Activated CD4-positive, alpha-beta T cell treated with anti-CD3 and anti-CD28 coated beads, Interleukin-2, Interleukin-4, amounts not matched to agents 100 ng/mL and 50 ng/mL, durations not matched to agents 16 hours and 8 hours (primary cell): ENCODE results near the gene CDX1.

Experiments used
- DNase-seq: peaks from one replicate; pipeline ENCODE4 v3.0.0-alpha.2; 2020; ENCODE audit warnings: low spot score

The CDX1 gene

DNA sequence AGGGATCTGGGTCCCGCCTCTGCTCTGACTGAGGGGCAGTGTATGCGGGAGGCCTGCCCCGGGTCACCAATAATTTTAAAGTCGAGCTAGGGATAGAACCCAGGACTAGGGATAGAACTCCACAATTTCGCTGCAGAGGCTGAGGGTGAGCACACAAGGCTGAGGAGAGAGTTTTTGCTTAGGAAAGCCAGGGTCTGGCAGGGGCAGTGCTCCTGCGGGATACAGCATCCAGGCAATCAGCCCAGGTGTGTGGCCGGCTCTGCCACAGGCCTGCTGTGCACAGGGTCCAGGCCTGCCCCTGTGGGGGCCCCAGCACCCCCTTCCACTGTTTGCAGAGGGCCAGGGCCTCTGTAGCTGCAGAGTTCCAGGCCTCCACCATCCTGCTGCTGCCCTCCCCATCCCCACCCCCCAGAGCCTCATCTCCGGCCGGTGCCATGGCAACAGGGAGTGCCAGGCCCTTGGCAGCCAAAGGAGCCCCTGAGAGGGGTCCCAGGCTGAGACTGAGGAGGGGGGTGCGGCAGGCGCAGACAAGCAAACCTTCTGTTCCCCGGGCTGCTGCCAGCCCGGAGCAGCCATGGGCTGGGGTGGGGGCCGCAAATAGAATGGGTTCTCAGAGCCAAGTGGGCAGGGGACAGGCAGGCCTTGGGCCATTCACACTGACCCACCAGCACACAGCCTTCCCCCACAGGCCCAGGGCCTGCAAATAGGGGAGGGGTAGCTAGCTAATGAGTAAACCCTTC, 19.5 kb upstream of the CDX1 start:
- no peak for DNase-seq

DNA sequence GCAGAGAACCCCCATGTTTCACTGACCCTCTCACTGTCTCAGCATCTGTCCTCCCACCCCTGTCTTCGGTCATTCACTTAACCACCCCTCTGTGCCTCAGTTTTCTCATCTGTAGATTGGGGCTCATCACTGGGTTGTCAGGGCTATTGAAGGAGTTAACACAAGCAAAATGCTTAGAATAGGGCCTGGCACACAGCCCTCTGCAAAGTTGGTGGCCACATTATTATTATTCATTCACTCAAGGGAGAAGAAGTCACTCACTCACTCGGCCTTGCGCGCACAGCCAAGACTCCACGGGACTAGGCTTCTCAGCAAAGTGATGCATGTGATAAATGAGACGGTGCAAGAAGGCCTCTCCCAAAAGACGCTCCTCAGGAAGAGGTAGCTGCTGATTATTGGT, 18.9 kb upstream of the CDX1 start:
- DNase-seq, result no peak

DNA sequence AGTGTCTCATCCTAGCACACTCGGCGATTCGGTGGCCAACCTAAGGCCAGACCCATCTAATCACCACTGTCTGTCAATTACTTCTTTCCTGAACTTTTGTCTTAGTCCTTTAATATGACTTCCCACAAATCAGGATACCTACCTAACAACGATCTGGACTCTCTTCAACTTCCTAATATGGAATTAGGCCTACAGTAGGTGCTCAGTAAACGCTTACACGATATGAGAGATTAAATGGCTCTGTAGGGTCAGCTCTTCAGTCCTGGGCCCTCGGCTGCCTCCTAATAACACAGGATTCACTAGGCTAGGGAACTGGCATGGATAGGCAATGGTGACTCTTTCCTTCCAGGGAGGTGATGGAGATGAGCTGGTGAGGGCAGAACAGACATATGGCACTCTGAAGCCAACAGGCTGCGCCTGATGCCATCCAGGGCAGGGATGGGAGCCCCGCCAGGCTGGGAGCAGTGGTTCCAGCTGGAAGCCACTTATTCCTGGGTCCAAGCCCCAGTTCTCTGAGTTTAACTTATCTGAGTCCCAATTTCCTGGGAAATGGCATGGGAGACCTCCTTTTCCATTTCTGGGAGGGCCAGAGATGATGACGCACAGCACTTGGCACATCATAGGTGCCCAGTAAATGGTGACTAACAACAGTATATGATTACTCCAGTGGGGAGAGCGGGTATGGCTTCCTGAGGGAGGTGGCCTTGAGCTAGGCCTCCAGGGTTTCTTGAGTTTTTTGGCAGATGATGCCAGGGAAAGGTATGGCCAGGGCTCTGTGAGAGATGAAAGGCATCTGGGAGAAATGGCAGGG, 18.3 kb upstream of the CDX1 start:
- no peak for DNase-seq

DNA sequence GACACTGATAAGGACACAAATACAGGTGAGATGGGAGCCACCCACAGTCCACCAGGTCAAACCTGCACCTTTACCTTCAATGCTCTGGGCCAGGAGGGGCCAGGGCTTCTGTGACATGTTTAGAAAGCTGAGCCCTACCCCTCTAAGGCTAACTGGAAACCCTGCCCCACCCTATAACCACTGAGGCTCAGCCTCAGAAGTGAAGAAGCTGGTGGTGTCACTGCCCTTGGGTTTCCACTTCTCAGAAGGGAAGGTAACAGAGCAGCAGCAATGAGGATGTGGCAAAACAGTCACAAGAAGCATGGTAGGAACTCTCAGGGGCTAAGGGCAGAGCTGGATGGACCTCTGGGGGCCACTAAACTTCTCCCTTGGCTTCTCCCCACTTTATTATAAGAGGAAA, 17.0 kb upstream of the CDX1 start:
- DNase-seq, result no peak

DNA sequence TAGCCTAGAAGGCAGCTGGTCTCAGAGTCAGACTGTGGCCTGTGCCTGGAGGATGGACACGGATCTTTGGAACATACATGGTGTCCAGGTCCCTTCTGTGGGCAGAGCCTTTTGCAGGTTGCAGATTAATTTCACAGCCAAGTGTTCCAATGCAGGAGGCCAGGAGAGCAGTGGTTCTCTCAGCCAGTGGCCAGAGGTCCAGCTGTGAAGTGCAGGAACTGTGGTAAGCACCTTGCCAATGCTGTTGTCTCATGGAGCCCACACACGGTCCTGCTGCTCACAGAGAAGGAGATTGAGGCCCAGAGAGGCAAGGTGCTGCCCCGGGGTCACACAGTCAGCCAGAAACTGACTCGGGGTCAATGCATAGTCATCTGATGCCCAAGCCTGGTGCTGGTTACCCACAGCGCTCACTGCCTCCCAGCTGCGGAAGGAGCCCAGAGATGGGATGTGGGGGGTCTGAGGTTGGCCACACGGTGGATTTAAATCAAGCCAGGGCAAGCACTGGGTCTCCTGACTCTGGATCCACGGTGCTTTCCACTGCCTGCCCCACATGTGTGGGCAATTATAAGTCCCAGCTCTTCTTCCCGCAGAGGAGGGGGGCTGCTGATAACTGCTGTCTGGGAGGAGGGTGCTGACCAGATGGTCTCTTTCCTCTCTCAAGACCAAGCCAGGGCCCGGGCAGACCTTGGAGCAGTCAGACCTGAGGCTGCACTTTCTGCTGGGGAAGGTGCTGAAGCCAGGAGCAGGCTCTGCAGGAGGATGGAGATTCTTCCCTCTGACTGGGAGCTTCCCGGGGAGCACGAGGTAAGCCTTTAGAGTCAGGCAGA, 13.7 kb upstream of the CDX1 start:
- no peak for DNase-seq

DNA sequence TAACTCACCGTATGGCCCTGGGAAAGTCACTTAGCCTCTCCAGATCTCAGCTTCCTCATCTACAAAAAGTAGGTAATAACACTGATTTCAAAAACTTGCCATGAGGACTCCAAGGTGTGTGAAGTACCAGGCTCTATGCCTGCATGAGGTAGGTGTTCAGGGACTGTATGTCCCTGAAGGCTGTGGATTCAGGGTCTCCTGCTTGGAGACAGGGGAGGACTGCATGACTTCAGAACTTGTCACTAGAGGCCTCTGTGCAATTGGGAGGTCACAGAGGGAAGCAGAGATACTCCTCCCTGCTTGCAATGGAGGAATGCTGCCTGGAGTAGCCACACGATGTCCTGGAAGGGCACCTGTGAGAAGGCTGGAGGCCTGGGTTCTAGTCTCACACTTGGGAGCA, 13.1 kb upstream of the CDX1 start:
- DNase-seq, result no peak

DNA sequence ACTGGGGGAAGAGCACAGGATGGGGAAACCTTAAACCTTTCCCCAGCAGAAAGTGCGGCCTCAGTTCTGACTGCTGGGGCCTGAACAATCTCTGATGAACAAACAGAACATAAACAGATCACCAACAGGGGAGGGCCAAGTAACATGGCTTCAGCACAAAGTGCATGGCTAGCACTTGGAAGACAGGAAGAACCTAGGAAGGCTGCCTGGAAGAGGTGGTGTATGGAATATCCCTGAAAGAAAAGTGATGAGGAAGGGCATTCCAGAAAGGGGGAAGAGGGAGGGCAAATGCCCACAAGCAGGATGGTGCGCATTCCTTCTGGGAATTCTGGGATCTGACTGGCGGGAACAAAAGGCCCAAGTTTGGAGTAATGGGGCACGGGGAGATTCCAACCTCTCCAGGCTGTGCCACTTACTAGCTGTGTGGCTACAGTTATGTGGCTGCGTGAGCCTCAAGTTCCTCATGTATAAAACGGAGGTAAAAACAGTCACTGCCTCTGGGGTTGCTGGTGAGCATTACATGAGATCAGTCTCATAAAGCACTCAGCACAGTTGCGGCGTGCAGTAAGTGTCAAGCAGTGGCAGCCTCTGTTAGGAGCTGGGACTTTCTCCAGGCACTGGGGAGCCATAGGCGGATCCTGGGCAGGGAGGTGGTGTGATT, 12.5 kb upstream of the CDX1 start:
- no peak for DNase-seq

DNA sequence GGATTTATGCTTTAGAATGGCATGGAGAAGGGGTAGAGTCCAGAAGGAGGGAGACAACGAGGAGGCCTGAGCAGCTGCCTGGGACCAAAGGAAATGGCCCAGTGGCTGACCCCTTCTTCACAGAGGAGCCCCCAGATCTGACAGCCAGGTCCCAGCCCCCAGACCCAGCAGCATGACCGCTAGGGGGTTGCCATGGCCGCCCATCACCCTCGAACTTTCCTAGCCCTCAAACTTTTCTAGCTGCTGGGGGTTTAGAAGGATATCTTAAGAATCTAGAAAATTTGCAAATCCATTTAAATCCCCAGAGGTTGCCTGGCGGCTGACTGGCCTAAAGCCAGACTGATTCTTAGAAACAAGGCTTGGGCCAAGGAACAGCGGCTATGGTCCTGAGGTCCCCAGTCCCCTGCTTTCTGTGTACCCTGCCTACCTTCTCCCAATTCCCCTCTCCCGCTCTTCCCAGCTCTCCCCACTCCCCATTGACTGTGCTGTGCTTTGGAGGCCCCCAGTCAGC, 11.9 kb upstream of the CDX1 start:
- DNase-seq, result no peak

DNA sequence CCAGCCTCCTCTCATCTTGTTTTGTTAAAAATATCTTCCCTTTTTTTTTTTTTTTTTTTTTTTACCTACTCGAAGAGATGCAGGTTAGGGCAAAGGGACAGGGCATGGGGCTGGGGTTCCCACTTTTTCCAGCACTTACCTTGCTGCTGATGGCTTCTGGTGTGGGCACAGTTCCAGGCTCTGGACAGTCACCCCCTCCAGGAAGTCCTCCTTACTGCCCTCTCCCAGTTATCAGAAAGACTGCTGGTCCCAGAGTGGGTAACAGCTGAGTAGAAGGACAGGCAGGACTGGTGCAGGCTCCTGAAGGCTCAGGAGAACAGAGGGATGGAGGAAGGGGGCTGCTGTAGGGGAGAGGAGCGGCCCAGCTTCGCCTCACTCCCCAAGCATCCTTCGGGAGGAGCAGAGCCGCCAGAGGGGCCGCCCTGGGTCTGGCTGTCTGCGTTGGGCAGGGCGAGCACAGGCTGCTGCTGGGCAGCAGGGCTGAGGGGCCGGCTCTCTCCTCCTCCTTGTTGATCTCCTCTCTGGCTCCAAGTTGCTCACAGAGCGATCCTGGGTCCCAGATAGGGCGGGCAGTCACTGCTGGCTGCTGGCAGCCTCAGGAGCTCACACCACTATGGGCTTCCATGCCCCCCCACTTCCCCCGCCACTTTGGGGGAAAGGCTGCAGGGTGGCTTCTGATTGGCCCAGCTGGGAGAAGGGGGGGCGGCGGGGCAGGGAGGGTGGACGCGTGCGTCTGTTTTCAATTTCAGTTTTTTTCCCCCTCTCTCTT, 11.1 kb upstream of the CDX1 start, which contains the start of gene PDGFRB:
PDGFRB (minus strand) TSS at position 588 of the 769 bp plus-strand sequence. CDS start 18,798 bp downstream, outside the sequence.
- DNase-seq, result no peak

DNA sequence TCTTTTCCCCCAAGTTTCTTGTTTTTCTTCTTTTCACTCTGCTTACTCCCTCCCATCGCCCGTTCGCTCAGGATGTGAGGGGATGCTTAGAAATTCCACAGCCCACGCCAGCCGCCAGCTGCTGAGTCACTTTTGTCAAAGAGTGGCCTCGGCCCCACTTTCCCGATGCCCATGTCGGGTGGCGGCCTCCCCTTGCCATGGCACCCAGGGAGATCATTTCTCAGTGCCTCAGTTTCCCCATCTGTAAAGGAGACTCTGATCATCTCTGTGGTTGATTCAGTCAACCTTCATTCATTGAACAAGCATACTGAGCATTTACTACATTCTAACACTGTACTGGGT, 10.6 kb upstream of the CDX1 start:
- DNase-seq, result no peak

DNA sequence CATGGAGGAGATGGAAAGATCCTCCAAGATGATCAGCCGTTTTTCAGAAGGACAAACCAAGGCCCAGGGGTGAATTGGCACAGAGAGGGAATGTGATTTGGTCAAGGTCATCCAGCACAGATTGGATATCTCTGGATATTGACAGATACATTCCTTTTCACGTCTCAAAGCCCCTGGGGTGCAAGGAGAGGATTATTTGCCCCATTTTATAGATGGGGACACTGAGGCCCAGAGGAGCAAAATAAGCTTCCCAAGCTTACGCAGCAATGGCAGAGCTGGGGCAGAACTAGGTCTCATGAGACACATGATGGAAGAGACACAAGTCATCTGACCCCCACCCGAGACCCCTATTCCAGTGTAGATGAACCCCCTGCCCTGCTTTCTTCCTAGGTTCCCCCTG, 10.0 kb upstream of the CDX1 start:
- no peak for DNase-seq

DNA sequence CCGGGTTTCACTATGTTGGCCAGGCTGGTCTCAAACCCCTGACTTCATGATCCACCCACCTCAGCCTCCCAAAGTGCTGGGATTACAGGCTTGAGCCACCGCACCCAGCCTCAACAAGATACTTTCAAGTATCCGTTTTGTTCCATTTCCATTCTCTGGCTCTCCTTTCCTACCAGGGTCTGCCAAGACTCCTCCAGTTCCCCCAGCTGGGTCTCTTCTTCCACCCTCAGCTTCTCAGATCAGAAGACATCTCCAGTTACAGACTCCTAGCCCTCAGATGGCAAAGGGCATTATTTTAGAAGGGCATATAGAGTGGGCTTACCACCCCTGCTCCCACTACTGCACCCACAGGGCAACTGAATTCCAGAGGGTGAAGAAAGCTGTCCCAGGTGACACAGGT, 9.4 kb upstream of the CDX1 start:
- no peak for DNase-seq

DNA sequence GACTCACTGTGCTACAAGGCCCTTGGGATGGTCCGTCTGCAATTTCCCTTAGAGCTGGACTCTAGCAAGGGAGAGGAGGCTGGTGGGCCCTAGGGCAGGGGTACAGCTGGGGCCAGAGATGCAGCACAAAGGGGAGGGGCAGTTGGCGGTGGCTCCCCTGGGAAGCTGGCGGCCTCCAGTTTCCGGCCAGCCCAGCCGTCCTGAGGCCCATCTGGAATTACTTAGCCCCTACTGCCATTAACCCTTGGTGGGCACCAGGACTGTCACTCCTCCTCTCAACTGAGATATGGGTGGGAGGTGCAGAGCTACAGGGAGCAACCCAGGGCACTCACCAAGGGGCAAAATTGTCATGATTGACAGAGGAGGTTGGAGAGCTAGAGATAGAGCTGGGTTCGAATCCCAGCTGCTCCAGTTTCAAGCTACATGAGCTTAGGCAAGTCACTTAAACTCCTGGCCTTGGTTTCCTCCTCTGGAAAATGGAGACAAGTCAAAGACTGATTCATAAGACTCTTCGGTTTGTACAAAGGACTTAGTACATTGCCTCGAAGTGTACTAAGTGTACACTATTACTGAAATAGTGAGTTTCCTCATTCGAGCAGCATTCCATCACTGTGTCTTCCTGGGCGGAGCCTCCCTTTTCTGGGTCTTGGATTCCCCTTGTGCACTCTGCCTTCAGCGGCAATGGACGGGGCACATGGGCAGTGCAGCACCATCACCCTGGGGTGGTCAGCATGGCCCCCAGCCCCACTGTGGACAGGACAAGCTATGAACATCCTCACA, 8.2 kb upstream of the CDX1 start:
- DNase-seq, result no peak

DNA sequence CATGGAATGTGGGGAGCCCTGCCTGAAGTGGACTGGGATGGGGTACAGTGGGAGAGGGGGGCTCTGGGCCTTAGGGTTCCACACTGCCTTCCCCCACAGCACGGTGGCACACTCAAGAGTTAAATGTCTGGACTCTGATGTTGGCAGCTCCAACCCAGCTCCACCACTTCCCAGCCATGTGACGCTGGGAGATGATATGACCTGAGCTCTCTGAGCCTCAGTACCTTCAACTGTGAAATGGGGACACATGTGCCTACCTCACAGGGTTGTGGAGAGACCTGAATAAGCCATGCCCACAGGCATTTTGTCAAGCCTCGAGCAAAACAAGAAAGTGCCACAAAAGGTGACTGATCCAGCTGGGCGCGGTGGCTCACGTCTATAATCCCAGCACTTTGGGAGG, 7.5 kb upstream of the CDX1 start:
- no peak for DNase-seq

DNA sequence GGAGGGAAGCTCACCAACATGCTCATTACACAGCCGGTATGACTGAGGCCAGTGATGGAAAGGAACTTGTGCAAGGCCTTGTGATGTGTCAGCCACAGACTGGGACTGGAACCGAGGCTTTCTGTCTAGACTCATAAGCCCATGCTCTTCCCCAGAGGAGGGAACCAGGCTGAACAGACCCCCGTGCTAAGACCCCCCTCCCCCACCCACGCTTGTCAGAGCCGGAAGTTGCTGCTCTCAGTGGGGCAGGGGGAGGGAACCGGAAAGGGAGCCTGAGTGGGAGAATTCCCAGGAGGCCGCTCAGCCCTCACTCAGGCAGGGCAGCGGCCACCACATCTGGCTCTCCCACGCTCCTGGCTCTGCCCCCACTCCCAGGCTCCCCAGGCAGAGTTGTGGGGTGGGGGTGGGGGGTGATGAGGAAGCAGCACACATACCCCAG, 6.8 kb upstream of the CDX1 start:
- DNase-seq, result no peak

DNA sequence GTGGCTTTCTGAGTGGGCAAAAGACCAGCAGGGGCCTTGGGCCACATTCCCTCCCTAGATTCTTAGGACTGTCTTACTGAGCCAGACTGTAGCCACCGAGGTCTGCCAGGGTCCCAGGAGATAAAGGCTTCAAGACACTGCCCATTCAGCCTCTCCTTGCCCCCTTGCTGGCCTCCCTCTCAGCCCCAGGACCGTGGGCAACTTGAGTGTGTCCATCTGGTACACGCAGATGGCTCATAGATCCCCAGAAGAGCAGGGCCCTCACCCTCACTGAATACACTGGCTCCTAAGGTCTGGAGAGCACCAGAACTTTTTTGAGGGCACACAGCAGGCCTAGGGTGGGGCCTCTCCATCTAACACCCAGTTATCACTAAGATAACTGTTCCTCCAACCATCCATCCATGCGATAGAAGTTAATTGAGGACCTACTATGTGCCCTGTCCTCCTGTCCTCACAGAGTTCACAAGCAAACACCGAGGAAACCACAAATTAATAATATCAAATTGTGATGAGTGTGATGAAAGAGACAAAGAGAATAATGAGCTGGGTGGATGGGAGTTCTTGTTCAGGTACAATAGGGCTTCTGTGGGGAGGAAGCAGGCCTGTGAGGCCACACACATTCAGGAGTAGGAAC, 6.0 kb upstream of the CDX1 start:
- no peak for DNase-seq

DNA sequence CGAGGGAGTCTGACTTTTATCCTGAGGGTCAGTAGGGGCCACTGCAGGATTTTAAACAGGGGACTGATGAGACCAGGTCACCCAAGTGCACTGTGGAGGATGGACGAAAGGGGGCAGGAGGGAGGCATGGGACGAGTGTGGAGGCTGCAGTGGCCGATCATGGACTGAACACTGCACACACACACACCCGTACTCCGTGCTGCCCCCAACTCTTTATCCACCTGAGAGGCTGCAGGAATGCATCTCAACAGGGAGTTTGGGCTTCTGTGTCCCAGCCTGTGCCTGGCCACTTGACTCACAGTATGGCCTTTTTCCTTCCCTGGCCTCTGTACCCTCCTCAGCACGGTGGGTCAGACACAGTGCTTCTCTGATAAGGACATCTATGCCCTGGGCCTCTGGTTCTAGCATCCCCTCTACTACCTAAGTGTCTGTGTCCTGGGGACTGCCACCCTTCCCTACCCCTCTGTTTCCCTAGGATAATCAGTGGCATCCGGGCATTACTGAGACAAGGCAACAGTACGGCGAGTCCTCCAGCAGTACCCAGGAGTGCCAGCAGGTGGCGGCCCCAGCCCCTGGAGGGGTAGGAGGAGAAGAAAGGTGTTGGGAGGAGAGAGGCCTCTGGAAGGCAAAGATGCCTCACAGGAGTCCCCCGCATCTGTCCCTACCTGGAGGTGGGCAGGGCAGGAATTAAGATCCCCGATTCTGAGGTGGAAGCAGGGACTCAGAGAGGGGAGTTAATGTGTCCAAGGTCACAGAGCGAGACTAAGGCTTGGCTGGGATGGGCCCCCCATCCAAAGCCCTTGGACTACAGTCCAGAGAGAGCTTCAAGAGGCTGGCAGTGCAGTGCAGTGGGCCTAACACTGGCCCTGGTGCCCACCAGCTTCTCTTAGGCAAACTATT, 5.1 kb upstream of the CDX1 start:
- peak; percentile 72 for DNase-seq

DNA sequence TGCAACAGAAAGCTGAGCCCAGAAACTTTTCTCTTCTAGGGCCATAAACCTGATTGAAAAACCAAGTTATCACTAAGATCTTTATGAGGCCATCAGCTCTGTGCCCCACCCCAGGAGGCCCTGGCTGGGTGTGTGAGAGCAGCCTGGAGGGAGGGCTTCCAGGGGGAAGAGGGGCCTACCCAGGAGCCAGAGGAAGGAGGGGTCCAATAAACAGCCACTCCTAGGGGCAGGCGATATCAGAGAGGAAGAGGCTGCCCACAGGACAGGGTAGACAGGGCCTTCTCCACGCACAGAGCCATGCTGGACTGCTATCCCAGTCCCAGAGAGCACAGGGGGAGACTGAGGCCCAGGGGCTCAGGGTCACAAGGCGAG, 4.5 kb upstream of the CDX1 start:
- DNase-seq, result no peak

DNA sequence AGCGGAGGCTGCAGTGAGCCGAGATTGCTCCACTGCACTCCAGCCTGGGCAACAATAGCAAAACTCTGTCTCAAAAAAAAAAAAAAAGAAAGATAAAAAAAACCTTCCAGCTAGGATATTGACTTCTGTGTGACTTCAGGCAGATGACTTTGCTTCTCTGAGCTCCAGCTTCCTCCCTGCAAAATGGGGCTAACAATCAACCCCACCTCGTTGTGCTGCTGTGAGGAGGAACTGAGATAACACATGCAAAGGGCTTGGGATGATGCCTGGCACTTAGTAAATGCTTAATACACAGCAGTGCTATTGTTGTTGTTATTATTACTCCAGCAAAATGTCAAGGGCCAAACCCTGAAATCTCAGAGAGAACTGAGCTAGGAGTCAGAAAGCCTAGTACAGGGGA, 3.5 kb upstream of the CDX1 start:
- no peak for DNase-seq
